Coronary artery (tissue), 2 donors: Measurements from ENCODE around the gene SAP30BP.

Experiments
- DNase-seq: peaks from one replicate; pipeline ENCODE4 v3.0.0-alpha.2; 2017; ENCODE audit warnings: low spot score
- H3K27ac ChIP-seq, 2 donors: fragments of 200-600 bp; sonication (generic); one replicate each; pipeline ENCODE4 v1.5.1; 2016 to 2019
- H3K4me3 ChIP-seq: fragments of 200-600 bp; sonication (generic); 2 replicates; pipeline ENCODE4 v1.5.1; 2016; ENCODE audit warnings: mild to moderate bottlenecking, moderate library complexity
- TF ChIP-seq, protein P1 (sequence below): fragments of 200-600 bp; sonication (generic); IDR thresholded peaks from one replicate; pipeline ENCODE4 v1.5.1; 2019; ENCODE audit warnings: antibody characterized with exemption

SAP30BP gene

GRCh38 chr17:75666959-75667790 lies at the start of gene SAP30BP, which contains the start of gene RECQL5:
Gene SAP30BP, plus strand, starts transcription at chr17:75667338. Its CDS starts 35 bp downstream, at chr17:75667373.
Gene RECQL5, minus strand, starts transcription at chr17:75667154. Its CDS starts 597 bp downstream, at chr17:75666557.
- H3K27ac ChIP-seq: peak within 1 kb of the TSS; percentile 80 to 92

GRCh38 chr17:75617675-75618074 lies 49.5 kb upstream of the SAP30BP start:
- TF ChIP-seq, protein P1, sequence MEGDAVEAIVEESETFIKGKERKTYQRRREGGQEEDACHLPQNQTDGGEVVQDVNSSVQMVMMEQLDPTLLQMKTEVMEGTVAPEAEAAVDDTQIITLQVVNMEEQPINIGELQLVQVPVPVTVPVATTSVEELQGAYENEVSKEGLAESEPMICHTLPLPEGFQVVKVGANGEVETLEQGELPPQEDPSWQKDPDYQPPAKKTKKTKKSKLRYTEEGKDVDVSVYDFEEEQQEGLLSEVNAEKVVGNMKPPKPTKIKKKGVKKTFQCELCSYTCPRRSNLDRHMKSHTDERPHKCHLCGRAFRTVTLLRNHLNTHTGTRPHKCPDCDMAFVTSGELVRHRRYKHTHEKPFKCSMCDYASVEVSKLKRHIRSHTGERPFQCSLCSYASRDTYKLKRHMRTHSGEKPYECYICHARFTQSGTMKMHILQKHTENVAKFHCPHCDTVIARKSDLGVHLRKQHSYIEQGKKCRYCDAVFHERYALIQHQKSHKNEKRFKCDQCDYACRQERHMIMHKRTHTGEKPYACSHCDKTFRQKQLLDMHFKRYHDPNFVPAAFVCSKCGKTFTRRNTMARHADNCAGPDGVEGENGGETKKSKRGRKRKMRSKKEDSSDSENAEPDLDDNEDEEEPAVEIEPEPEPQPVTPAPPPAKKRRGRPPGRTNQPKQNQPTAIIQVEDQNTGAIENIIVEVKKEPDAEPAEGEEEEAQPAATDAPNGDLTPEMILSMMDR: no peak
- H3K27ac ChIP-seq: no peak overlapping the region
- H3K4me3 ChIP-seq: no peak overlapping the region

More at GRCh38 chr17:75666959-75667790, at the start of gene SAP30BP, which contains the start of gene RECQL5:
- TF ChIP-seq, protein P1: no peak
- peak; percentile 97 for DNase-seq
- peak within 1 kb of the TSS; percentile 89 for H3K4me3 ChIP-seq

DNA sequence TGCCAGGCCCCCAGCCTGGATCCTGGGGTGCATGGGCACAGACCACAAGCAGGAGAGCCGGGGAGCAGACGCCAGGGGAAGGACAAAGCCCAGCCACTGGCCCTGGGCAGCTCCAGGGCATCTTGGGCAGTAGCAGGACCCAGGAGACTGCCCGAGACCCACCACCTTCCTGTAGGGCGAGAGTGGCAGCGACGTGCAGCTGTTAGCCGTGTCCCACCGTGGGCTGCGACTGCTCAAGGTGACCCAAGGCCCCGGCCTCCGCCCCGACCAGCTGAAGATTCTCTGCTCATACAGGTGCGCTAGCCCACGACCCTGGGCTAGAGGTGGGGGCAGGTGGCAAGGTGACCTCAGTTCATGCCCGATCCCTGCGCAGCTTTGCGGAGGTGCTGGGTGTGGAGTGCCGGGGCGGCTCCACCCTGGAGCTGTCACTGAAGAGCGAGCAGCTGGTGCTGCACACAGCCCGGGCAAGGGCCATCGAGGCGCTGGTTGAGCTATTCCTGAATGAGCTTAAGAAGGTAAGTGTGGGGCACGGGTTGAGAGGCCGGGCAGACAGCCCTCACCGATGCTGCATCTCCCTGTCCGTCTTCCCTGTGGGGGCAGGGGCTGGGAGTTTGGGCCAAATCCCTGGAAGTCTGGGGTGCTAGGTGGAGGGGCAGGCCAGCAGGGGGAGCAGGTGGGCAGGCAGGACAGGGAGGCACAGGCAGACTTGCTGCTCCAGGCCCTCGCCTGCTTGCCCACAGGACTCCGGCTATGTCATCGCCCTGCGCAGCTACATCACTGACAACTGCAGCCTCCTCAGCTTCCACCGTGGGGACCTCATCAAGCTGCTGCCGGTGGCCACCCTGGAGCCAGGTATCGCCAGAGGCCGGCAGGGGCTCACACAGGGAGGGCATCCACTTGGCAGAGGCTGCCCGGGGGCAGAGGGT lies 47.4 kb upstream of the SAP30BP start:
- H3K27ac ChIP-seq: no peak overlapping the region
- DNase-seq: no peak
- TF ChIP-seq, protein P1: no peak
- H3K4me3 ChIP-seq: no peak overlapping the region

More at GRCh38 chr17:75617675-75618074, 49.5 kb upstream of the SAP30BP start:
- DNase-seq: no peak

- TF ChIP-seq, protein P1: no peak
- DNase-seq: no peak
- Histone ChIP-seq H3K4me3 (no peak overlapping the region), H3K27ac (no peak overlapping the region)
These were observed 45.6 kb upstream of the SAP30BP start for GRCh38 chr17:75621489-75621888.

DNA sequence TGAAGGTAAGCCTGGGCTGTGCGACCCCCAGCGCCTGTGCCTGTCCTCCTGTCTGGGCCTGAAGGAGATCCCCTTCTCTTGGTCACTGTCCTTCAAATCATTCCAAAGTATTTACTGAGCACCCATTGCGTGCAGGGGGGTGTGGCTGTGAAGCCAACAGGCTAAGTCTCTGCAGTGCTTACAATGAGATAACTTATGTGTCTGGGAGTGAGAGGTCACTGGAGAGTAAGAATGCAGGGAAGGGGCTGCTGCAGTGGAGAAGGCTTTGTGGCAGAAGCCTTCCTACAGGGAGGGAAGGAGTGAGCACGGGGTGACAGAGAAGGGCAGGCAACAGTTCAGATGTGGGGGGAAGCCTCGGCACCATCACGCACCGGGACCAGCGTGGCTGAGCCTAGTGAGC lies 45.1 kb upstream of the SAP30BP start:
- Histone ChIP-seq H3K4me3 (no peak overlapping the region), H3K27ac (no peak overlapping the region)
- TF ChIP-seq, protein P1: no peak
- no peak for DNase-seq

GRCh38 chr17:75622771-75623273 lies 44.3 kb upstream of the SAP30BP start:
- no peak overlapping the region for H3K4me3 ChIP-seq
- TF ChIP-seq, protein P1: no peak
- no peak for DNase-seq

More at GRCh38 chr17:75622771-75623273, 44.3 kb upstream of the SAP30BP start:
- H3K27ac ChIP-seq: no peak overlapping the region
